ENCODE results near the gene FRMD7. TPM values are rescaled to one million over a fixed set of nuclear protein-coding genes. Genes with fewer than 3 reads are reported as not detected.

Gene FRMD7
- total and polyA plus RNA-seq, 12 donors: 0.06 TPM; not detected in 11

DNA sequence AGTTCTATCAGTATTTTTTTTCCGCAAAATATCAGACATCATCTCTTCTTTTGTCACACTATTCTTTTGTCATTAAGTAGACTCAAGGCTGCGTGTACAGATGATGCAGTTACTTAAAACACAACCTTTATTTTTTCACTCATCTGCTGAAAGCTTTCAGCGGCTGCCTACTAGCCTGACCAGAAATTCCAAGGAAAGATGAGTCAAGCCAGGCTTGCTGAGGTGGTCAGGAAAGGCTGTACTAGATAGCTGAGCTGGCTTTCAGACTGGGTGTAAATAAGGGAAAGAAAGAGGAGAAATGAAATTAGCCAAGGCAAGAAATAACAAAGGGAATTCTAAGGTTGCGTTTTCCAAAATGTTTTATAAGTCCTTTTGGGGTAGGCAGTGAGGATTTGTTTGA is 86.8 kb downstream of the FRMD7 start:
- DNase-seq: no peak
- intact Hi-C loops (cut with DNase I): no loop called here
- peaks cover 24% of the 10 kb centered on the region for H3K27me3 ChIP-seq
- H3K36me3 ChIP-seq (replicated peaks in 1 of 2): no peaks in the 10 kb centered on the region
- H3K4me1 ChIP-seq (replicated peaks in 1 of 2): no peaks in the 10 kb centered on the region
- no peak overlapping the region for H3K4me3 ChIP-seq
- H3K27ac ChIP-seq: no peak overlapping the region
- no peaks in the 10 kb centered on the region for H3K9me3 ChIP-seq (replicated peaks in 1 of 3)
- WGBS, 4 donors: 68 to 79% (median 71%) methylated on average over 4 of the region's 4 CpGs
- TF ChIP-seq POLR2A (IDR thresholded peaks at IDR 0.05): no peak
- TF ChIP-seq, protein P1, sequence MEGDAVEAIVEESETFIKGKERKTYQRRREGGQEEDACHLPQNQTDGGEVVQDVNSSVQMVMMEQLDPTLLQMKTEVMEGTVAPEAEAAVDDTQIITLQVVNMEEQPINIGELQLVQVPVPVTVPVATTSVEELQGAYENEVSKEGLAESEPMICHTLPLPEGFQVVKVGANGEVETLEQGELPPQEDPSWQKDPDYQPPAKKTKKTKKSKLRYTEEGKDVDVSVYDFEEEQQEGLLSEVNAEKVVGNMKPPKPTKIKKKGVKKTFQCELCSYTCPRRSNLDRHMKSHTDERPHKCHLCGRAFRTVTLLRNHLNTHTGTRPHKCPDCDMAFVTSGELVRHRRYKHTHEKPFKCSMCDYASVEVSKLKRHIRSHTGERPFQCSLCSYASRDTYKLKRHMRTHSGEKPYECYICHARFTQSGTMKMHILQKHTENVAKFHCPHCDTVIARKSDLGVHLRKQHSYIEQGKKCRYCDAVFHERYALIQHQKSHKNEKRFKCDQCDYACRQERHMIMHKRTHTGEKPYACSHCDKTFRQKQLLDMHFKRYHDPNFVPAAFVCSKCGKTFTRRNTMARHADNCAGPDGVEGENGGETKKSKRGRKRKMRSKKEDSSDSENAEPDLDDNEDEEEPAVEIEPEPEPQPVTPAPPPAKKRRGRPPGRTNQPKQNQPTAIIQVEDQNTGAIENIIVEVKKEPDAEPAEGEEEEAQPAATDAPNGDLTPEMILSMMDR (IDR thresholded peaks at IDR 0.05): no peak

DNA sequence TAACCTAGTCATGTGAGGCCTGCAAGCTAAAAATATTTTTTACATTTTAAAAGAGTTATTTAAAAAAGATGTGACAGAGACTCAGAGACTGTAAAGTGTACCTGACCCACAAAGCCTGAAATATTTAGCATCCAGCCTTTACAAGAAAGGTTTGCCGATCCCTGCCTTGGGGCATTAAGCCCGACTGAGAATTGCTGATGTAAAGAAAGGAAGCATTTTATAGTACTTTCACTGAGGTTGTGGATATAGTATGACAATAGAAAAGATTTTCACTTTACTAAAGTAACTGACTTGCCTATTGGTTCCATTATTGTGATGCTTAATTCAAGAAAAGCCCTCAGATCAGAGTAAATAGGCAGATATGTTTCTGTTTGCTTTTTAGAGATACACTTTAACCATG is 87.8 kb downstream of the FRMD7 start:
- no peak for DNase-seq
- Histone ChIP-seq H3K36me3 (replicated peaks in 1 of 2) (no peaks in the 10 kb centered on the region), H3K4me3 (no peak overlapping the region), H3K27ac (no peak overlapping the region), H3K9me3 (replicated peaks in 1 of 3) (no peaks in the 10 kb centered on the region), H3K4me1 (replicated peaks in 1 of 2) (no peaks in the 10 kb centered on the region), H3K27me3 (peaks cover 22% of the 10 kb centered on the region)
- intact Hi-C loops (cut with DNase I): no loop called here
- 74 to 100% (median 78%) methylated on average over 2 of the region's 2 CpGs for WGBS, 4 donors
- TF ChIP-seq, protein P1 (IDR thresholded peaks at IDR 0.05): no peak
- no peak for TF ChIP-seq POLR2A (IDR thresholded peaks at IDR 0.05)

DNA sequence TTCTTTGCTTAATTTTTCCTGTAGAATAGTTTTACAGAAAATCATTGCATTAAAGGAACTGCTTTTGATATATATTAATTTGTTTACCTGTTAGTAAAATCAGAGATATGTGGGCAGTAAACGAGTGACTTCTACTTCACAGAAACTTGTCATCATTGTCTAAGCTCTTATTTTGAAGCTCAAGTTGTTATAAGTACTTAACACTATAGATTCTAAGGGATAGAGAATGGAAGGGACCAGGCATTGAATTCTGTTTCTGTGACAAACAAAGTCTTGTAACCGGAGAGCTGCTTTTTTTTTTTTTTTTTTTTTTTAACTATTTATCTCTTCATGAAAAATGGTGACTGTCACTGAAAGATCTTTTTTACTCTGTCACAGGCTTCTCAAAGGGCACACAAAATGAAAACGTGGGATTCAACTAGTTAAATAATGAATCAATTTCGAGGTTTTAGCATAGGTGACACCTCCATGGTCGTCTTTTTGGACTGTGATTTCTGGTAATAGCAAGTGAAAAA is 90.3 kb downstream of the FRMD7 start:
- H3K4me3 ChIP-seq: no peak overlapping the region
- intact Hi-C loops (cut with DNase I): no loop called here
- H3K36me3 ChIP-seq (replicated peaks in 1 of 2): no peaks in the 10 kb centered on the region
- H3K27ac ChIP-seq: no peak overlapping the region
- peaks cover 9% of the 10 kb centered on the region for H3K27me3 ChIP-seq
- DNase-seq: no peak
- no peaks in the 10 kb centered on the region for H3K4me1 ChIP-seq (replicated peaks in 1 of 2)
- WGBS, 4 donors: 44 to 63% (median 50%) methylated on average over 4 to 5 of the region's 5 CpGs
- TF ChIP-seq POLR2A (IDR thresholded peaks at IDR 0.05): no peak
- TF ChIP-seq, protein P1 (IDR thresholded peaks at IDR 0.05): no peak
- no peaks in the 10 kb centered on the region for H3K9me3 ChIP-seq (replicated peaks in 1 of 3)

DNA sequence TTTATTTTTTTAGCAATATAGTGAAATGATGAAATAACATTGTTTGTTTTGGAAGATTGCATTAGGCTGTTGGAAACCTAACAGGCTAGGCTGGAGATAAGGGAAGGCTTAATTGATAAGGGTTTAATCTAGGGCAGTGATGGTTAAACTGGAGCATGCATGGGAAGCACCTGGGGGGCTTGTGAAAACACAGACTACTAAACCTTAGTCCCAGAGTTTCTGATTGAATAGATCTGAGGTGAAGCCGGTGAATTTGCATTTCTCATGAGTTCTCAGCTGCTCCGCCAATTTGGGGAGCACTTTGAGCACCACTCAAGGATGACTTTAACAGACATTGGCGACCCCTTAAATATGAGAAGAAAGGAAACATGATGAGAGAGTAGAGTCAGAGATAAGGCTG is 93.2 kb downstream of the FRMD7 start:
- Histone ChIP-seq H3K4me1 (replicated peaks in 1 of 2) (no peaks in the 10 kb centered on the region), H3K27me3 (peaks cover 13% of the 10 kb centered on the region), H3K4me3 (no peak overlapping the region), H3K36me3 (replicated peaks in 1 of 2) (no peaks in the 10 kb centered on the region), H3K9me3 (replicated peaks in 1 of 3) (no peaks in the 10 kb centered on the region), H3K27ac (no peak overlapping the region)
- no peak for DNase-seq
- intact Hi-C loops (cut with DNase I): no loop called here
- TF ChIP-seq POLR2A (IDR thresholded peaks at IDR 0.05): no peak
- TF ChIP-seq, protein P1 (IDR thresholded peaks at IDR 0.05): no peak
- 77 to 95% (median 86%) methylated on average over 3 of the region's 3 CpGs for WGBS, 4 donors

Data from adrenal gland (tissue), 12 donors.